B cell (primary cell): Measurements from ENCODE around the gene C11orf91. TPM values are rescaled to one million over a fixed set of nuclear protein-coding genes. Genes with fewer than 3 reads are reported as not detected.

ENCODE experiments used
- ATAC-seq: fragments of 200-7000 bp; cut with Tn5 transposase; one replicate; pipeline ENCODE4 v1.10.0; 2021; ENCODE audit warnings: low read depth, mild to moderate bottlenecking, moderate number of reproducible peaks, moderate library complexity
- CTCF ChIA-PET: fragments of 350-600 bp; sonication (Branson Sonifier 250); formaldehyde crosslinking; loops from one replicate; lab custom pipeline; 2021; ENCODE audit warnings: antibody characterized with exemption, inconsistent platforms; lab: Charles Lee
- POLR2A ChIA-PET: fragments of 350-600 bp; sonication (Branson Sonifier 250); formaldehyde crosslinking; loops from one replicate; lab custom pipeline; 2021; ENCODE audit warnings: antibody characterized with exemption; lab: Charles Lee
- DNase-seq: peaks from one replicate; pipeline ENCODE4 v3.0.0; 2013
- H2AFZ ChIP-seq: 2 replicates; pipeline ENCODE4 v1.6.1; 2012; ENCODE audit warnings: mild to moderate bottlenecking, low read depth, low read length; ENCODE audit not compliant: insufficient read depth, poor library complexity, severe bottlenecking
- H3K27ac ChIP-seq, 2 donors: 1 replicate in 1 of 2; 2 replicates in 1 of 2; pipeline ENCODE4 v1.5.1; 2012 to 2013; ENCODE audit warnings: low read length in 2 of 2, mild to moderate bottlenecking in 2 of 2, moderate library complexity in 1 of 2
- H3K27me3 ChIP-seq, 4 experiments: fragments of 200-600 bp in 1 of 4; sonication (generic) in 1 of 4; replicated peaks in 1 of 4; 1 replicate in 2 of 4; 2 replicates in 2 of 4; pipeline versions ENCODE4 v1.6.1 to v1.7.0; 2013 to 2016; ENCODE audit warnings: low read length in 3 of 4, mild to moderate bottlenecking in 2 of 4, mixed read lengths in 1 of 4, moderate library complexity in 1 of 4; ENCODE audit not compliant: insufficient read depth in 4 of 4, control insufficient read depth in 3 of 4; ENCODE audit errors: control extremely low read depth in 1 of 4
- H3K36me3 ChIP-seq, 2 experiments: replicated peaks in 1 of 2; 1 replicate in 1 of 2; 2 replicates in 1 of 2; pipeline versions ENCODE4 v1.6.1 to v1.7.1; 2013; ENCODE audit warnings: low read length in 1 of 2; ENCODE audit not compliant: insufficient read depth in 2 of 2, control insufficient read depth in 1 of 2; ENCODE audit errors: control extremely low read depth in 1 of 2, extremely low read depth in 1 of 2
- H3K4me1 ChIP-seq, 2 donors: fragments of 200-600 bp in 1 of 2; sonication (generic) in 1 of 2; 1 replicate in 1 of 2; 2 replicates in 1 of 2; pipeline versions ENCODE4 v1.5.1 to v1.6.1; 2013 to 2017; ENCODE audit warnings: low read length in 2 of 2; ENCODE audit not compliant: control insufficient read depth in 2 of 2, insufficient read depth in 2 of 2
- H3K4me2 ChIP-seq: replicated peaks from 2 replicates; pipeline ENCODE3; 2012; ENCODE audit warnings: mild to moderate bottlenecking, low read depth, low read length; ENCODE audit not compliant: poor library complexity, severe bottlenecking
- H3K4me3 ChIP-seq, 5 experiments: fragments of 200-600 bp in 1 of 5; sonication (generic) in 1 of 5; 1 replicate in 3 of 5; 2 replicates in 2 of 5; pipeline versions ENCODE4 v1.5.1 to v1.7.0; 2011 to 2016; ENCODE audit warnings: low read length in 4 of 5, mild to moderate bottlenecking in 4 of 5, low read depth in 2 of 5, control low read depth in 1 of 5, moderate library complexity in 1 of 5; ENCODE audit not compliant: insufficient read depth in 1 of 5; ENCODE audit errors: control extremely low read depth in 1 of 5, extremely low read depth in 1 of 5
- H3K79me2 ChIP-seq: fragments of 200-600 bp; sonication (generic); one replicate; pipeline ENCODE4 v1.6.0; 2016; ENCODE audit warnings: low read length; ENCODE audit not compliant: control insufficient read depth, insufficient read depth
- H3K9ac ChIP-seq: fragments of 200-600 bp; sonication (generic); 2 replicates; pipeline ENCODE4 v1.6.1; 2017; ENCODE audit warnings: mild to moderate bottlenecking, low read length, moderate library complexity
- H3K9me3 ChIP-seq, 3 donors: one replicate each; pipeline versions ENCODE4 v1.6.1 to v1.7.1; 2013; ENCODE audit warnings: low read length in 2 of 3; ENCODE audit not compliant: control insufficient read depth in 2 of 3, insufficient read depth in 1 of 3; ENCODE audit errors: control extremely low read depth in 1 of 3
- H4K20me1 ChIP-seq: 2 replicates; pipeline ENCODE4 v1.6.0; 2012; ENCODE audit warnings: mild to moderate bottlenecking, low read length; ENCODE audit not compliant: insufficient read depth, control insufficient read depth, poor library complexity, severe bottlenecking
- H3K27ac Mint-ChIP-seq: one replicate; pipeline ENCODE4 v1.8.0; 2021; ENCODE audit warnings: mixed read lengths
- H3K27me3 Mint-ChIP-seq: one replicate; pipeline ENCODE4 v1.8.0; 2021; ENCODE audit warnings: mixed read lengths
- H3K4me1 Mint-ChIP-seq: one replicate; pipeline ENCODE4 v1.8.0; 2021; ENCODE audit warnings: mixed read lengths
- H3K4me3 Mint-ChIP-seq: one replicate; pipeline ENCODE4 v1.8.0; 2021; ENCODE audit warnings: mixed read lengths
- H3K9me3 Mint-ChIP-seq: one replicate; pipeline ENCODE4 v1.8.0; 2022; ENCODE audit warnings: mixed read lengths; ENCODE audit not compliant: insufficient read depth
- CTCF ChIP-seq: fragments of 200-600 bp; IDR thresholded peaks from one replicate; pipeline ENCODE4 v1.8.0; 2022; ENCODE audit warnings: antibody characterized with exemption, mild to moderate bottlenecking
- EZH2 ChIP-seq: IDR thresholded peaks from 2 replicates; pipeline ENCODE4 v1.6.1; 2012; ENCODE audit warnings: borderline replicate concordance, low read depth, mild to moderate bottlenecking, moderate library complexity, low read length; ENCODE audit not compliant: insufficient read depth, poor library complexity, severe bottlenecking
- WGBS: methylation state at CpG from one replicate; pipeline ENCODE4 v1.1.5; 2013; ENCODE audit warnings: missing lambda C conversion rate; ENCODE audit not compliant: insufficient coverage; 5-methylcytosine and 5-hydroxymethylcytosine counted together
- intact Hi-C: fragments of 100-400 bp; cut with micrococcal nuclease; formaldehyde crosslinking; loops from one replicate; pipeline ENCODE4 v1.10.0; 2022
- polyA plus RNA-seq: library from polyadenylated mRNA; depleted of rRNA; stranded (reverse); fragments of >200 nt; gene quantifications from 2 replicates; pipeline ENCODE4 v1.2.3, GENCODE V29; 2012
- total RNA-seq, 2 donors: library from RNA; stranded (reverse); fragments of 120-200 nt in 1 of 2; gene quantifications; 1 replicate in 1 of 2; 2 replicates in 1 of 2; pipeline versions ENCODE4 v1.2.3 to v1.2.4, GENCODE V29; 2013 to 2022

C11orf91 gene
- total and polyA plus RNA-seq, 2 donors (not counting 1 experiment from before 2014, with no cell fraction given) = not detected

DNA sequence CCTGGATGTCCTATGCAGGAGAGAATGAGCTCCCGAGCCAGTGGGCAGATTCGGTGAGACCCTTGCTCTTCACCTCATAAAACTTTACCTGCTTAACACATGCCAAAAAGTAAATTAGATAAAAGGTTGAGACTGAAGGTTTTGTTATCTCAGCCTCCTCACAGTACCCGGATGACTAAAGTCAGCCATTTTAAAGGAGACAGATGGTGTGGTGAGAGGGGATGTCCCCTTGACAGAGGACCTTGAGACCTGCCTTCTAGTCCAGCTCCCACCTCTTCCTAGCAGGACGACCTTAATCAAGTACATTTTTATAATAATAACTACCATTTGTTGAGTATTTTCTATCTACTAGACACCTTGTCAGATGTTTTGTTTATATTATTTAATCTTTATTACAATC lies 39.7 kb downstream of the C11orf91 start:
- peaks cover 0 to 11% (median 0%) of the 10 kb centered on the region in 4 experiments for H3K27me3 ChIP-seq
- H3K4me3 ChIP-seq = no peak overlapping the region
- H3K36me3 ChIP-seq = no peaks in the 10 kb centered on the region
- H3K27me3 Mint-ChIP-seq = peaks cover 13% of the 10 kb centered on the region
- no peaks in the 10 kb centered on the region for H3K4me1 ChIP-seq
- POLR2A ChIA-PET = no interaction called here
- no peaks in the 10 kb centered on the region for H3K9me3 Mint-ChIP-seq
- H3K79me2 ChIP-seq = no peaks in the 10 kb centered on the region
- TF ChIP-seq CTCF (no peak), EZH2 (no peak)
- H3K4me1 Mint-ChIP-seq = no peaks in the 10 kb centered on the region
- H4K20me1 ChIP-seq = no peaks in the 10 kb centered on the region
- H3K4me3 Mint-ChIP-seq = no peak overlapping the region
- no peak overlapping the region for H3K9ac ChIP-seq
- H3K4me2 ChIP-seq = no peak overlapping the region
- CTCF ChIA-PET = interaction anchor here (1.1 kb wide), 1 partner anchor 9 kb away, joined by 3 read pairs; no protein-coding TSS in a partner anchor
- intact Hi-C loops = no loop called here
- H3K9me3 ChIP-seq = no peaks in the 10 kb centered on the region
- ATAC-seq (no peak), DNase-seq (no peak)
- no peak overlapping the region for H3K27ac Mint-ChIP-seq
- WGBS = no CpG with 5 or more reads among the region's 4 CpGs
- no peak overlapping the region for H2AFZ ChIP-seq
- H3K27ac ChIP-seq = no peak overlapping the region

DNA sequence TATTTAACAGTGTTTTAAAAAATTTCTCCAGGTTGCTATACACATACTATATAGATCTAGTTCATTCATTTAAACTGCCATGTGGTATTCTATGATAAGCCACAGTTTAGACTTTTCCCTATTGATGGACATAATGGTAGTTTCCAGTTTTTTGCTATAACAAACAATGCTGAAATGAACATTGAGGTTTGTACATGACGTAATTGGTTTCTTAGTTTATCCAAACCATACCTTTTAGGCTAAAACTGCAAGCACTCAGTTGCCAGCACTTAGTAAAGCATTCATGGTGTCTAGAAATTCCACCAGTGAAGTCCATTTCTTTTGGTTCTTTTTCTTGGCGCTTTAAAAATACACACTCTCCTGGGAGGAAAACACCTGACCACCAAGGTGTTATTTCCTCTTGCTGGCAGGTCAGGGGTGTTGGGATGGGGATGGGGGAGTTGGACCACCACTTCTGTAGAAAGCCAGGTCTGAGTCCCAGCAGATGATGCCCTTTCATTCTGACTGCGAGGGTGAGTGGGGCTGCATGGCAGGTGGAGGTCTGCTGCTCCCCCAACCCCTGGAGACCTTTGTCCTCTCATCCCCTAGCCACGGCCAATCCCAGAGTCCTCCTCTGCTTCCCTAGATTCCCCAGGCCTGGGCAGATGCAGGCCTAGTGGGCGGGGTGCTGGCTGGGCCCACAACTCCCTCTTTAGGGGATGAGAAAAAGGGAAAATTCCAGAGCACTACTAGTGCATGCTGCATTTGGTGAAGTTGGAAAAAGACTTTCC lies 41.1 kb downstream of the C11orf91 start:
- H2AFZ ChIP-seq = no peak overlapping the region
- ChIA-PET POLR2A (no interaction called here), CTCF (no interaction called here)
- no peak overlapping the region for H3K4me3 ChIP-seq
- H3K27me3 ChIP-seq = peaks cover 0 to 11% (median 0%) of the 10 kb centered on the region in 4 experiments
- H3K9ac ChIP-seq = no peak overlapping the region
- H3K9me3 Mint-ChIP-seq = no peaks in the 10 kb centered on the region
- no peak overlapping the region for H3K4me3 Mint-ChIP-seq
- H3K27ac Mint-ChIP-seq = no peak overlapping the region
- intact Hi-C loops = no loop called here
- H3K36me3 ChIP-seq = no peaks in the 10 kb centered on the region
- H3K4me2 ChIP-seq = no peak overlapping the region
- no peaks in the 10 kb centered on the region for H3K4me1 ChIP-seq
- no peaks in the 10 kb centered on the region for H3K79me2 ChIP-seq
- TF ChIP-seq CTCF (no peak), EZH2 (no peak)
- ATAC-seq = no peak
- no peak overlapping the region for H3K27ac ChIP-seq
- WGBS = no CpG with 5 or more reads among the region's 5 CpGs
- H3K9me3 ChIP-seq = no peaks in the 10 kb centered on the region
- no peak for DNase-seq
- H3K4me1 Mint-ChIP-seq = no peaks in the 10 kb centered on the region
- H3K27me3 Mint-ChIP-seq = peaks cover 22% of the 10 kb centered on the region
- H4K20me1 ChIP-seq = no peaks in the 10 kb centered on the region
